BLaER1 treated with 17β-estradiol and CSF1 and Interleukin-3, amounts not matched to agents 10 nM and 100 nM (cell line): ENCODE measurements around the gene CDHR5.
A peak's percentile ranks its signal among the peaks of the same experiment; 100 is the strongest.

Source experiments
- H3K27ac ChIP-seq, 11 experiments: shearing (Covaris generic); formaldehyde crosslinking; 2 replicates each; pipeline ENCODE4 v1.8.1; 2022
- H3K27me3 ChIP-seq, 11 experiments: shearing (Covaris generic); formaldehyde crosslinking; 2 replicates each; pipeline ENCODE4 v1.8.1; 2022
- H3K36me3 ChIP-seq, 11 experiments: shearing (Covaris generic); formaldehyde crosslinking; 2 replicates each; pipeline ENCODE4 v1.8.1; 2022
- H3K4me1 ChIP-seq, 10 experiments: shearing (Covaris generic); formaldehyde crosslinking; 2 replicates each; pipeline ENCODE4 v1.8.1; 2022
- H3K4me2 ChIP-seq, 11 experiments: shearing (Covaris generic); formaldehyde crosslinking; 2 replicates each; pipeline ENCODE4 v1.8.1; 2022
- H3K4me3 ChIP-seq, 10 experiments: shearing (Covaris generic); formaldehyde crosslinking; 2 replicates each; pipeline ENCODE4 v1.8.1; 2022
- H3K9ac ChIP-seq, 11 experiments: shearing (Covaris generic); formaldehyde crosslinking; 2 replicates each; pipeline ENCODE4 v1.8.1; 2022
- H3K9me3 ChIP-seq, 11 experiments: shearing (Covaris generic); formaldehyde crosslinking; replicated peaks in 1 of 11; 2 replicates each; pipeline ENCODE4 v1.8.1; 2022
- H4K20me1 ChIP-seq, 11 experiments: shearing (Covaris generic); formaldehyde crosslinking; 2 replicates each; pipeline ENCODE4 v1.8.1; 2022
- Cebpa-rat ChIP-seq, 11 experiments: shearing (Covaris generic); IDR thresholded peaks; 2 replicates each; pipeline ENCODE4 v1.8.1; 2022

CDHR5 gene

GRCh38 chr11:569158-569885, 55.4 kb downstream of the CDHR5 start:
- TF ChIP-seq Cebpa-rat (IDR thresholded peaks at IDR 0.05): no peak
- H3K4me3 ChIP-seq: peak overlapping the region; percentile 74 to 93 (median 79)
- peaks cover 0 to 15% (median 3%) of the 10 kb centered on the region in 11 experiments; a peak in 12 of 22 replicates for H3K27me3 ChIP-seq
- H3K9ac ChIP-seq: peak overlapping the region; percentile 87 to 98 (median 92)
- H4K20me1 ChIP-seq: peaks cover 0 to 36% (median 21%) of the 10 kb centered on the region in 11 experiments; a peak in 15 of 22 replicates
- peak overlapping the region; percentile 97 to 100 (median 99) for H3K4me2 ChIP-seq
- no peaks in the 10 kb centered on the region for H3K9me3 ChIP-seq
- peaks cover 0 to 16% (median 0%) of the 10 kb centered on the region in 11 experiments; a peak in 5 of 22 replicates for H3K36me3 ChIP-seq
- peaks cover 40 to 60% (median 43%) of the 10 kb centered on the region in 10 experiments for H3K4me1 ChIP-seq
- peak overlapping the region; percentile 86 to 97 (median 91) for H3K27ac ChIP-seq

- H3K9ac ChIP-seq: peak overlapping the region; percentile 87 to 98 (median 92)
- H3K4me2 ChIP-seq: peak overlapping the region; percentile 97 to 100 (median 99)
- peaks cover 0 to 16% (median 0%) of the 10 kb centered on the region in 11 experiments; a peak in 6 of 22 replicates for H3K36me3 ChIP-seq
- peak overlapping the region; percentile 74 to 93 (median 79) for H3K4me3 ChIP-seq
- peaks cover 35 to 59% (median 40%) of the 10 kb centered on the region in 10 experiments for H3K4me1 ChIP-seq
- H3K9me3 ChIP-seq: no peaks in the 10 kb centered on the region
- peaks cover 0 to 12% (median 0%) of the 10 kb centered on the region in 11 experiments; a peak in 3 of 22 replicates for H3K27me3 ChIP-seq
- peak overlapping the region; percentile 86 to 97 (median 91) for H3K27ac ChIP-seq
- no peak for TF ChIP-seq Cebpa-rat (IDR thresholded peaks at IDR 0.05)
- H4K20me1 ChIP-seq: peaks cover 0 to 44% (median 28%) of the 10 kb centered on the region in 11 experiments; a peak in 15 of 22 replicates
Measured at GRCh38 chr11:568306-569157, 56.2 kb downstream of the CDHR5 start.

GRCh38 chr11:567629-568292, 57.0 kb downstream of the CDHR5 start:
- no peak for TF ChIP-seq Cebpa-rat (IDR thresholded peaks at IDR 0.05)
- Histone ChIP-seq H4K20me1 (peaks cover 4 to 52% (median 34%) of the 10 kb centered on the region in 11 experiments; a peak in 17 of 22 replicates), H3K4me1 (peaks cover 35 to 59% (median 40%) of the 10 kb centered on the region in 10 experiments), H3K27me3 (peaks cover 0 to 5% (median 0%) of the 10 kb centered on the region in 11 experiments; a peak in 1 of 22 replicates), H3K9me3 (no peaks in the 10 kb centered on the region), H3K27ac (peak overlapping the region; percentile 44 to 97 (median 89); a peak in 19 of 22 replicates), H3K36me3 (peaks cover 0 to 16% (median 0%) of the 10 kb centered on the region in 11 experiments; a peak in 7 of 22 replicates), H3K4me3 (peak overlapping the region; percentile 74 to 93 (median 79)), H3K4me2 (peak overlapping the region; percentile 93 to 100 (median 98)), H3K9ac (peak overlapping the region; percentile 87 to 98 (median 92))

GRCh38 chr11:567011-567628, 57.6 kb downstream of the CDHR5 start:
- TF ChIP-seq Cebpa-rat (IDR thresholded peaks at IDR 0.05): no peak
- H3K9me3 ChIP-seq: no peaks in the 10 kb centered on the region
- peak overlapping the region in 1 of 11 experiments; percentile 97; a peak in 1 of 22 replicates for H3K27ac ChIP-seq
- peak overlapping the region; percentile 93 to 100 (median 98) for H3K4me2 ChIP-seq
- peaks cover 0 to 21% (median 0%) of the 10 kb centered on the region in 11 experiments; a peak in 7 of 22 replicates for H3K36me3 ChIP-seq
- peak overlapping the region; percentile 74 to 93 (median 79); a peak in 16 of 20 replicates for H3K4me3 ChIP-seq
- peak overlapping the region; percentile 87 to 98 (median 92); a peak in 17 of 22 replicates for H3K9ac ChIP-seq
- H3K4me1 ChIP-seq: peaks cover 36 to 63% (median 42%) of the 10 kb centered on the region in 10 experiments
- H4K20me1 ChIP-seq: peaks cover 10 to 58% (median 34%) of the 10 kb centered on the region in 11 experiments; a peak in 20 of 22 replicates
- peaks cover 0 to 5% (median 0%) of the 10 kb centered on the region in 11 experiments; a peak in 1 of 22 replicates for H3K27me3 ChIP-seq
